Ectodermal cell (in vitro differentiated cells): ENCODE results near the gene TMEM190.

Experiments
- H3K27ac ChIP-seq: 2 replicates; pipeline ENCODE4 v1.7.0; 2013; ENCODE audit warnings: mild to moderate bottlenecking, low read depth, low read length; ENCODE audit not compliant: insufficient read depth, poor library complexity, severe bottlenecking
- H3K27me3 ChIP-seq: 2 replicates; pipeline ENCODE4 v1.7.0; 2013; ENCODE audit warnings: mild to moderate bottlenecking, low read length; ENCODE audit not compliant: insufficient read depth, control insufficient read depth, poor library complexity, severe bottlenecking
- H3K36me3 ChIP-seq: one replicate; pipeline ENCODE4 v1.7.0; 2013; ENCODE audit warnings: low read length; ENCODE audit not compliant: control insufficient read depth, insufficient read depth
- H3K4me1 ChIP-seq: one replicate; pipeline ENCODE4 v1.7.0; 2013; ENCODE audit warnings: low read length; ENCODE audit not compliant: control insufficient read depth, insufficient read depth
- H3K4me3 ChIP-seq: 2 replicates; pipeline ENCODE4 v1.7.0; 2013; ENCODE audit warnings: low read depth, low read length, control low read depth; ENCODE audit not compliant: insufficient read depth
- H3K9me3 ChIP-seq: 2 replicates; pipeline ENCODE4 v1.7.0; 2013; ENCODE audit warnings: mild to moderate bottlenecking, low read length, moderate library complexity; ENCODE audit not compliant: control insufficient read depth
- WGBS, 2 experiments: methylation state at CpG; one replicate each; pipeline ENCODE4 v1.1.7; 2013; ENCODE audit warnings: missing lambda C conversion rate in 2 of 2; 5-methylcytosine and 5-hydroxymethylcytosine counted together

The TMEM190 gene

GRCh38 chr19:55423225-55424005 lies 46.8 kb downstream of the TMEM190 start:
- Histone ChIP-seq H3K36me3 (no peaks in the 10 kb centered on the region), H3K4me1 (no peaks in the 10 kb centered on the region), H3K27ac (no peak overlapping the region), H3K27me3 (no peaks in the 10 kb centered on the region), H3K9me3 (no peaks in the 10 kb centered on the region), H3K4me3 (no peak overlapping the region)
- WGBS, 2 experiments, result 76 to 80% methylated on average over 13 of the region's 13 CpGs

GRCh38 chr19:55424518-55424917 lies 47.9 kb downstream of the TMEM190 start:
- WGBS, 2 experiments, result 85 to 90% methylated on average over 3 of the region's 3 CpGs
- Histone ChIP-seq H3K9me3 (no peaks in the 10 kb centered on the region), H3K4me3 (no peak overlapping the region), H3K27me3 (no peaks in the 10 kb centered on the region), H3K36me3 (no peaks in the 10 kb centered on the region), H3K4me1 (no peaks in the 10 kb centered on the region), H3K27ac (no peak overlapping the region)

- Histone ChIP-seq H3K9me3 (no peaks in the 10 kb centered on the region), H3K4me1 (no peaks in the 10 kb centered on the region), H3K4me3 (no peak overlapping the region), H3K27me3 (no peaks in the 10 kb centered on the region), H3K36me3 (no peaks in the 10 kb centered on the region), H3K27ac (no peak overlapping the region)
- 85 to 90% methylated on average over 2 of the region's 2 CpGs for WGBS, 2 experiments
Measured at GRCh38 chr19:55426042-55426441, 49.4 kb downstream of the TMEM190 start.
